Keratinocyte (primary cell): ENCODE data around the gene ASCL4. TPM values are rescaled to one million over a fixed set of nuclear protein-coding genes. Genes with fewer than 3 reads are reported as not detected.
"Not testable (repeated sequence)": the region's sequence is repeated elsewhere in the genome, so short reads cannot be mapped to it uniquely, and the experiment has no call there.

ENCODE experiments used
- DNase-seq: peaks from one replicate; pipeline ENCODE4 v3.0.0-alpha.2; 2011; ENCODE audit warnings: low read depth, missing footprints, low spot score
- FAIRE-seq: peaks from 2 replicates; lab custom pipeline; 2011; peaks lifted over from hg19 to GRCh38; lab: Jason Lieb, UNC
- H2AFZ ChIP-seq: 2 replicates; pipeline ENCODE4 v1.6.0; 2012; ENCODE audit warnings: low read length, control low read depth, inconsistent platforms; ENCODE audit not compliant: control insufficient read depth
- H3K27ac ChIP-seq: 2 replicates; pipeline ENCODE4 v1.5.1; 2011; ENCODE audit warnings: low read length; ENCODE audit not compliant: control insufficient read depth, insufficient read depth
- H3K27me3 ChIP-seq: 3 replicates; pipeline ENCODE4 v1.6.0; 2011; ENCODE audit warnings: low read length; ENCODE audit not compliant: control insufficient read depth, insufficient read depth; ENCODE audit errors: extremely low read depth
- H3K36me3 ChIP-seq, 2 experiments: 2 replicates in 1 of 2; 3 replicates in 1 of 2; pipeline ENCODE4 v1.5.1; 2011; ENCODE audit warnings: low read length in 2 of 2, mild to moderate bottlenecking in 1 of 2; ENCODE audit not compliant: control insufficient read depth in 2 of 2, insufficient read depth in 2 of 2; ENCODE audit errors: extremely low read depth in 1 of 2
- H3K4me1 ChIP-seq: 3 replicates; pipeline ENCODE4 v1.5.1; 2011; ENCODE audit warnings: low read length; ENCODE audit not compliant: control insufficient read depth, insufficient read depth; ENCODE audit errors: extremely low read depth
- H3K4me2 ChIP-seq: 3 replicates; pipeline ENCODE4 v1.6.0; 2011; ENCODE audit warnings: low read depth, low read length; ENCODE audit not compliant: control insufficient read depth, insufficient read depth; ENCODE audit errors: extremely low read depth
- H3K4me3 ChIP-seq, 3 experiments: fragments of 200-600 bp in 1 of 3; sonication (generic) in 1 of 3; 2 replicates in 2 of 3; 3 replicates in 1 of 3; pipeline ENCODE4 v1.5.1; 2011 to 2016; ENCODE audit warnings: low read length in 3 of 3, mild to moderate bottlenecking in 3 of 3, control low read depth in 2 of 3, inconsistent platforms in 1 of 3, low read depth in 1 of 3, mixed read lengths in 1 of 3, mixed run types in 1 of 3, moderate library complexity in 1 of 3; ENCODE audit not compliant: control insufficient read depth in 2 of 3, insufficient read depth in 2 of 3; ENCODE audit errors: extremely low read depth in 1 of 3
- H3K79me2 ChIP-seq: 2 replicates; pipeline ENCODE4 v1.6.0; 2012; ENCODE audit warnings: low read length; ENCODE audit not compliant: control insufficient read depth, insufficient read depth
- H3K9ac ChIP-seq: 3 replicates; pipeline ENCODE4 v1.6.0; 2011; ENCODE audit warnings: low read length; ENCODE audit not compliant: control insufficient read depth, insufficient read depth; ENCODE audit errors: extremely low read depth
- H3K9me1 ChIP-seq: 3 replicates; pipeline ENCODE4 v1.6.0; 2011; ENCODE audit warnings: low read length; ENCODE audit not compliant: control insufficient read depth, insufficient read depth; ENCODE audit errors: extremely low read depth
- H3K9me3 ChIP-seq: 2 replicates; pipeline ENCODE4 v1.5.1; 2012; ENCODE audit warnings: low read depth, low read length; ENCODE audit not compliant: control insufficient read depth
- H4K20me1 ChIP-seq: 3 replicates; pipeline ENCODE4 v1.6.0; 2011; ENCODE audit warnings: low read length; ENCODE audit not compliant: control insufficient read depth, insufficient read depth; ENCODE audit errors: extremely low read depth
- CTCF ChIP-seq, 3 experiments: IDR thresholded peaks in 1 of 3; conservative IDR thresholded peaks in 1 of 3; optimal IDR thresholded peaks in 1 of 3; 2 replicates in 2 of 3; 3 replicates in 1 of 3; pipeline versions ENCODE3 to v1.5.1; 2011; ENCODE audit warnings: low read length in 3 of 3, mild to moderate bottlenecking in 3 of 3, moderate library complexity in 2 of 3, control low read depth in 1 of 3, inconsistent platforms in 1 of 3; ENCODE audit not compliant: insufficient read depth in 2 of 3; ENCODE audit errors: extremely low read depth in 1 of 3
- EZH2 ChIP-seq: IDR thresholded peaks from one replicate; pipeline ENCODE4 v1.6.1; 2012; ENCODE audit warnings: inconsistent platforms, mild to moderate bottlenecking, low read length, moderate library complexity
- dilution Hi-C: fragments of 300-500 bp; cut with MboI; formaldehyde crosslinking; loops from one replicate; pipeline ENCODE4 v1.7.0; 2020; ENCODE audit warnings: low sequenced_read_pairs; ENCODE audit not compliant: extremely low pct_ligation_motif_present
- polyA minus RNA-seq, 3 experiments: library from RNA; depleted of rRNA, polyadenylated mRNA; stranded (reverse); fragments of >200 nt; gene quantifications; 1 replicate in 1 of 3; 2 replicates in 1 of 3; 3 replicates in 1 of 3; pipeline ENCODE4 v1.2.3, GENCODE V29; 2011
- polyA plus RNA-seq, 5 experiments: library from polyadenylated mRNA; depleted of rRNA in 3 of 5; stranded (reverse) in 3 of 5; stranded (forward) in 1 of 5; unstranded in 1 of 5; fragments of >200 nt; gene quantifications; 1 replicate in 1 of 5; 2 replicates in 3 of 5; 3 replicates in 1 of 5; pipeline versions ENCODE4 v1.2.1 to v1.2.3, GENCODE V29; 2011 to 2012; ENCODE audit warnings: missing spikeins in 2 of 5, low read depth in 1 of 5, low replicate concordance in 1 of 5

The ASCL4 gene
- polyA plus RNA-seq (not detected in 3 replicates), polyA minus RNA-seq (not detected in 3 replicates)
- not detected for polyA plus RNA-seq (2011; ENCODE audit: low read depth)
- polyA plus RNA-seq (2011; cell fraction: cytosol; rRNA removed): not detected in 2 replicates
- not detected in 2 replicates for polyA plus RNA-seq (2011; cell fraction: nucleus; rRNA removed)
- polyA plus RNA-seq (2012; ENCODE audit: low replicate concordance): not detected in 2 replicates
- polyA minus RNA-seq (2011; cell fraction: cytosol; rRNA and poly(A)+ RNA removed): not detected
- polyA minus RNA-seq (2011; cell fraction: nucleus; rRNA and poly(A)+ RNA removed): not detected in 2 replicates

- Histone ChIP-seq H3K79me2 (no peaks in the 10 kb centered on the region), H4K20me1 (no peaks in the 10 kb centered on the region), H3K9me1 (no peaks in the 10 kb centered on the region), H3K4me3 (no peak within 1 kb of the TSS), H3K27ac (no peak within 1 kb of the TSS), H3K4me2 (no peak within 1 kb of the TSS), H3K27me3 (peaks cover 44% of the 10 kb centered on the region), H2AFZ (no peak within 1 kb of the TSS), H3K36me3 (no peaks in the 10 kb centered on the region), H3K4me1 (peaks cover 3% of the 10 kb centered on the region), H3K9ac (no peak within 1 kb of the TSS), H3K9me3 (no peaks in the 10 kb centered on the region)
- no peak for DNase-seq
- dilution Hi-C loops: no loop called here
- no peak for FAIRE-seq
- TF ChIP-seq CTCF (optimal IDR thresholded peaks at IDR 0.05 in 1 of 3, IDR thresholded peaks at IDR 0.05 in 1 of 3, conservative IDR thresholded peaks at IDR 0.05 in 1 of 3; ENCODE audit: extremely low read depth in 1 of 3, insufficient read depth in 2 of 3, low read length in 3 of 3): no peak
- TF ChIP-seq EZH2: no peak
These were observed at the start of gene ASCL4 for GRCh38 chr12:107774349-107775029. Gene ASCL4, plus strand, starts transcription at chr12:107774704. Its CDS starts 515 bp downstream, at chr12:107775219.

- H3K79me2 ChIP-seq, FAIRE-seq, H3K4me1 ChIP-seq, H3K9me1 ChIP-seq, H3K36me3 ChIP-seq, H4K20me1 ChIP-seq, DNase-seq, H3K4me2 ChIP-seq, dilution Hi-C loops, H3K9me3 ChIP-seq, H3K27ac ChIP-seq, H3K27me3 ChIP-seq, H3K4me3 ChIP-seq, H3K9ac ChIP-seq, H2AFZ ChIP-seq: not testable (repeated sequence)
These were observed 47.2 kb upstream of the ASCL4 start for GRCh38 chr12:107727327-107727726.

GRCh38 chr12:107727742-107728141 is 46.8 kb upstream of the ASCL4 start:
- H3K27ac ChIP-seq, H3K27me3 ChIP-seq, H3K9me1 ChIP-seq, dilution Hi-C loops, H3K4me3 ChIP-seq, H3K9me3 ChIP-seq, H3K36me3 ChIP-seq, FAIRE-seq, H3K4me1 ChIP-seq, H3K9ac ChIP-seq, H4K20me1 ChIP-seq, DNase-seq, H2AFZ ChIP-seq, H3K4me2 ChIP-seq, H3K79me2 ChIP-seq: not testable (repeated sequence)
